A549 (cell line): ENCODE data around the gene DCXR. TPM values are rescaled to one million over a fixed set of nuclear protein-coding genes. Genes with fewer than 3 reads are reported as not detected.

Source experiments
- ATAC-seq, 2 experiments: fragments of 200-7000 bp in 1 of 2; fragments of >200 bp in 1 of 2; cut with Nextera tagmentation in 1 of 2; cut with Tn5 transposase in 1 of 2; 3 replicates each; pipeline versions ENCODE4 v1.8.0 to v1.9.1; 2018 to 2020; ENCODE audit warnings: mild to moderate bottlenecking in 1 of 2, moderate library complexity in 1 of 2
- CTCF ChIA-PET: fragments of 300-600 bp; sonication (Branson Sonifier 250); formaldehyde crosslinking; extraction: SDS; loops from one replicate; lab custom pipeline; 2021; ENCODE audit warnings: antibody characterized with exemption, inconsistent platforms; lab: Yijun Ruan, JAX
- POLR2A ChIA-PET: fragments of 350-600 bp; formaldehyde crosslinking; extraction: SDS; loops from one replicate; lab custom pipeline; 2021; ENCODE audit warnings: antibody characterized with exemption, inconsistent platforms; lab: Yijun Ruan, JAX
- DNase-seq, 2 experiments: peaks; one replicate each; pipeline versions ENCODE4 v3.0.0 to v3.0.0-alpha.2; 2011 to 2016; ENCODE audit warnings: low read depth in 1 of 2, low spot score in 1 of 2
- FAIRE-seq: peaks from 2 replicates; lab custom pipeline; 2011; peaks lifted over from hg19 to GRCh38; lab: Jason Lieb, UNC
- H3K27ac ChIP-seq, 2 experiments: fragments of >200 bp; sonication (Bioruptor Twin); formaldehyde crosslinking; 3 replicates each; pipeline ENCODE4 v1.5.1; 2016 to 2017
- H3K4me1 ChIP-seq: fragments of >200 bp; sonication (Bioruptor Twin); formaldehyde crosslinking; 3 replicates; pipeline ENCODE4 v1.6.1; 2016
- H3K4me2 ChIP-seq: fragments of >200 bp; sonication (Bioruptor Twin); formaldehyde crosslinking; 3 replicates; pipeline ENCODE4 v1.6.1; 2016
- H3K4me3 ChIP-seq: fragments of >200 bp; sonication (Bioruptor Twin); formaldehyde crosslinking; 3 replicates; pipeline ENCODE4 v1.5.1; 2016
- H3K9me3 ChIP-seq: fragments of >200 bp; sonication (Bioruptor Twin); formaldehyde crosslinking; 3 replicates; pipeline ENCODE4 v1.6.1; 2016
- BHLHE40 ChIP-seq: IDR thresholded peaks from 2 replicates; pipeline ENCODE4 v1.6.1; 2012; ENCODE audit warnings: low read depth, low read length, inconsistent platforms
- CBX2 ChIP-seq: fragments of 200-600 bp; sonication (generic); IDR thresholded peaks from 2 replicates; pipeline ENCODE4 v1.6.1; 2016; ENCODE audit warnings: low read depth, mild to moderate bottlenecking, borderline replicate concordance
- CEBPB ChIP-seq, 2 experiments: fragments of >200 bp in 1 of 2; sonication (Bioruptor Twin) in 1 of 2; formaldehyde crosslinking in 1 of 2; IDR thresholded peaks; 2 replicates each; pipeline ENCODE4 v1.6.1; 2012 to 2016
- CHD4 ChIP-seq: fragments of 200-600 bp; sonication (generic); IDR thresholded peaks from 2 replicates; pipeline ENCODE4 v1.6.1; 2016; ENCODE audit warnings: antibody characterized with exemption, mild to moderate bottlenecking, borderline replicate concordance
- EHMT2 ChIP-seq: fragments of 200-600 bp; sonication (generic); IDR thresholded peaks from 2 replicates; pipeline ENCODE4 v1.6.1; 2016; ENCODE audit warnings: antibody characterized with exemption, low read depth, mild to moderate bottlenecking, moderate library complexity
- ESRRA ChIP-seq: fragments of 150-350 bp; IDR thresholded peaks from 2 replicates; pipeline ENCODE4 v1.6.1; 2014; ENCODE audit warnings: mild to moderate bottlenecking, low read length, borderline replicate concordance
- FOSL2 ChIP-seq, 2 experiments: fragments of 450-650 bp in 1 of 2; fragments of >200 bp in 1 of 2; sonication (Bioruptor Twin) in 1 of 2; formaldehyde crosslinking; IDR thresholded peaks; 2 replicates each; pipeline versions ENCODE4 v1.5.0 to v1.6.1; 2016 to 2020; ENCODE audit warnings: mild to moderate bottlenecking in 1 of 2, moderate library complexity in 1 of 2
- GATA3 ChIP-seq: IDR thresholded peaks from 2 replicates; pipeline ENCODE4 v1.6.1; 2012; ENCODE audit warnings: borderline replicate concordance
- HOXB5 ChIP-seq: fragments of 250-450 bp; sonication (Bioruptor Pico); IDR thresholded peaks from 2 replicates; pipeline ENCODE4 v1.5.0; 2020; ENCODE audit warnings: mild to moderate bottlenecking, moderate library complexity
- JUNB ChIP-seq: fragments of >200 bp; sonication (Bioruptor Twin); formaldehyde crosslinking; IDR thresholded peaks from 2 replicates; pipeline ENCODE4 v1.6.1; 2016
- KDM1A ChIP-seq: fragments of 200-600 bp; sonication (generic); IDR thresholded peaks from 2 replicates; pipeline ENCODE4 v1.6.1; 2016; ENCODE audit warnings: low read depth, mild to moderate bottlenecking
- MYC ChIP-seq: IDR thresholded peaks from 2 replicates; pipeline ENCODE4 v1.6.1; 2012; ENCODE audit warnings: mild to moderate bottlenecking, inconsistent platforms, low read length, improper control_type of control experiment, borderline replicate concordance
- NR3C1 ChIP-seq: fragments of >200 bp; sonication (Bioruptor Twin); formaldehyde crosslinking; IDR thresholded peaks from 3 replicates; pipeline ENCODE4 v1.6.1; 2017
- PHF8 ChIP-seq: fragments of 200-600 bp; sonication (generic); IDR thresholded peaks from 2 replicates; pipeline ENCODE4 v1.6.1; 2016; ENCODE audit warnings: low read depth, mild to moderate bottlenecking, antibody characterized with exemption, moderate library complexity, borderline replicate concordance
- POLR2A ChIP-seq: IDR thresholded peaks from 2 replicates; pipeline ENCODE4 v1.6.1; 2012; ENCODE audit warnings: mild to moderate bottlenecking, low read length
- POLR2AphosphoS2 ChIP-seq: conservative IDR thresholded peaks from 2 replicates; pipeline ENCODE4 v1.6.1; 2012; ENCODE audit warnings: low read length, improper control_type of control experiment, inconsistent platforms
- RARB ChIP-seq: fragments of 250-450 bp; sonication (Bioruptor Pico); IDR thresholded peaks from 2 replicates; pipeline ENCODE4 v1.8.0; 2021; ENCODE audit warnings: mild to moderate bottlenecking, moderate library complexity
- SREBF2 ChIP-seq: fragments of 450-650 bp; IDR thresholded peaks from 2 replicates; pipeline ENCODE4 v1.6.1; 2014; ENCODE audit warnings: mild to moderate bottlenecking, moderate library complexity
- TFCP2L1 ChIP-seq: fragments of 250-450 bp; sonication (Bioruptor Pico); IDR thresholded peaks from 2 replicates; pipeline ENCODE4 v1.5.0; 2021; ENCODE audit warnings: mild to moderate bottlenecking
- ZFP36 ChIP-seq: fragments of 450-650 bp; IDR thresholded peaks from 2 replicates; pipeline ENCODE4 v1.6.1; 2014; ENCODE audit warnings: borderline replicate concordance; ENCODE audit not compliant: partially characterized antibody
- ZSCAN20 ChIP-seq: fragments of 250-450 bp; sonication (Bioruptor Pico); IDR thresholded peaks from 2 replicates; pipeline ENCODE4 v1.8.0; 2022; ENCODE audit warnings: mild to moderate bottlenecking, moderate library complexity
- WGBS: methylation state at CpG from one replicate; pipeline ENCODE4 v1.1.6; 2017; ENCODE audit errors: missing lambda C conversion rate; 5-methylcytosine and 5-hydroxymethylcytosine counted together
- polyA plus RNA-seq, 4 experiments: library from polyadenylated mRNA; depleted of rRNA in 3 of 4; stranded (reverse); fragments of >200 nt; fragmentation: RNase III in 1 of 4; extraction: RNeasy Plus Mini Kit Qiagen cat#74134 plus additional on column Dnase treatment in 1 of 4; gene quantifications; 2 replicates in 3 of 4; 3 replicates in 1 of 4; pipeline ENCODE4 v1.2.3, GENCODE V29; 2011 to 2017
- TF ChIP-seq, protein P1 (sequence below): fragments of 200-600 bp; sonication (generic); IDR thresholded peaks from 2 replicates; pipeline ENCODE4 v1.6.1; 2016; ENCODE audit warnings: antibody characterized with exemption, mild to moderate bottlenecking, moderate library complexity
- TF ChIP-seq, protein P2 (sequence below): fragments of 450-650 bp; IDR thresholded peaks from 2 replicates; pipeline ENCODE4 v1.6.1; 2014; ENCODE audit warnings: antibody characterized with exemption
- TF ChIP-seq, protein P3 (sequence below): IDR thresholded peaks from 2 replicates; pipeline ENCODE4 v1.6.1; 2012

Gene DCXR
- polyA plus RNA-seq, 2 of the 4 experiments (the other 2 are of a cell fraction), result 39.3 to 70.7 TPM

DNA sequence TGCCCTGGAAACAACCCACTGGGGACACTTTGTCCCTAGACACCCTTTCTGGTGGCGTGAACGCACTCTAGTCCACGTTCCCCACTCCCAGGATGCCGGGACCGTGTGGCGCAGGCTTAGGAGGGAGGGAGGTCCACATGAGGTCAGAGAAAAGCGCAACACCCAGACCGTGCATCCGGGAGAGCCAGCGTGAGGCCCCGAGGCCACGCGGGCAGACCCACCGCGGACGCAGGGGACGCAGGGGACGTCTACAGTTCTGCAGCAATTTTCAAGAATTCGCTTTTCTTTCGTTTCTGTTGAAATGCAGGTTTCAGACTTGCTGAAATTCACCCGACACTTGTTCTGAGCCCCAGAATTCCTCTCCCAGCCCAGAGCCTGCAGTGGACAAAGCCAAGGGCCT lies 9.4 kb upstream of the DCXR start:
- no peaks in the 10 kb centered on the region for H3K9me3 ChIP-seq
- no peak overlapping the region for H3K27ac ChIP-seq
- DNase-seq (no peak), FAIRE-seq (no peak), ATAC-seq (no peak)
- TF ChIP-seq CHD4 (no peak), GATA3 (no peak), NR3C1 (no peak), BHLHE40 (no peak), RARB (CRISPR knock-in tag) (no peak), KDM1A (no peak)
- WGBS, result 92% methylated on average over 21 of the region's 21 CpGs
- POLR2A ChIA-PET, result no interaction called here
- H3K4me1 ChIP-seq, result peaks cover 7% of the 10 kb centered on the region; the same call in 1 of the 3 replicates
- H3K4me2 ChIP-seq, result no peak overlapping the region
- H3K4me3 ChIP-seq, result no peak overlapping the region
- CTCF ChIA-PET, result interaction anchor here (1.2 to 5.2 kb wide), 3 partner anchors 9 to 87 kb away, joined by 4 to 32 read pairs (median 6); partner anchors contain the start of genes DCXR and RAC3

DNA sequence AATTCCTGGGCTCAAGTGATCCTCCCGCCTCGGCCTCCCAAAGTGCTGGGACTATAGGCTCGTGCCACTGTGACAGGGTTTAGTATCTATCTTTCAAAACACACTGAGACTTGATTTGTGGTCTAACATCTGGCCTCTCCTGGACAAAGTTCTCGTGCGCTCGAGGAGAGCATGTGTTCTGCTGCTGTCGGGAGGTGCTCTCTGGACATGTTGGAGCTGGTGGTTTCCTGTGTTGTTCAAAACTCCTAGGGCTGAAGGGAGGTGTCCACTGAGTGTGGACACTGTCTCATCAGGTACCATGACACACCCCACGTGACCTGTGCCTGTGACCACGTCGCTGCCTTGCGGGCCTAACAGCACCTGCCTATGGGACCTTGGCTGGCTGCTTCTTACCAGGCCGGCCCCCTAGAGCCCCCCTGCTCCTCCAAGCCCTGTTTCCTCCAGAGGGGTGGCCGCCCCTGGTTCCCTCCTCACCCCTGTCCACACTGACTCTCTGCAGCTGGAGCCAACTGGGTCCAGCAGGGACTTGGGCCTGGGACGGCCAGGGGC lies 8.5 kb upstream of the DCXR start:
- no peak for ATAC-seq
- CTCF ChIA-PET, result interaction anchor here (1.9 to 5.2 kb wide), 2 partner anchors 8 to 16 kb away, joined by 6 to 32 read pairs; partner anchors contain the start of genes DCXR and RAC3
- POLR2A ChIA-PET, result no interaction called here
- Histone ChIP-seq H3K27ac (no peak overlapping the region), H3K4me1 (peaks cover 7% of the 10 kb centered on the region; the same call in 1 of the 3 replicates), H3K4me2 (no peak overlapping the region), H3K9me3 (no peaks in the 10 kb centered on the region), H3K4me3 (no peak overlapping the region)
- TF ChIP-seq CBX2 (no peak), CEBPB (IDR thresholded peaks at IDR 0.05) (no peak), JUNB (no peak), FOSL2 (IDR thresholded peaks at IDR 0.05) (no peak), FOSL2 (CRISPR knock-in tag; IDR thresholded peaks at IDR 0.05) (no peak), POLR2AphosphoS2 (no peak)
- TF ChIP-seq, protein P1, sequence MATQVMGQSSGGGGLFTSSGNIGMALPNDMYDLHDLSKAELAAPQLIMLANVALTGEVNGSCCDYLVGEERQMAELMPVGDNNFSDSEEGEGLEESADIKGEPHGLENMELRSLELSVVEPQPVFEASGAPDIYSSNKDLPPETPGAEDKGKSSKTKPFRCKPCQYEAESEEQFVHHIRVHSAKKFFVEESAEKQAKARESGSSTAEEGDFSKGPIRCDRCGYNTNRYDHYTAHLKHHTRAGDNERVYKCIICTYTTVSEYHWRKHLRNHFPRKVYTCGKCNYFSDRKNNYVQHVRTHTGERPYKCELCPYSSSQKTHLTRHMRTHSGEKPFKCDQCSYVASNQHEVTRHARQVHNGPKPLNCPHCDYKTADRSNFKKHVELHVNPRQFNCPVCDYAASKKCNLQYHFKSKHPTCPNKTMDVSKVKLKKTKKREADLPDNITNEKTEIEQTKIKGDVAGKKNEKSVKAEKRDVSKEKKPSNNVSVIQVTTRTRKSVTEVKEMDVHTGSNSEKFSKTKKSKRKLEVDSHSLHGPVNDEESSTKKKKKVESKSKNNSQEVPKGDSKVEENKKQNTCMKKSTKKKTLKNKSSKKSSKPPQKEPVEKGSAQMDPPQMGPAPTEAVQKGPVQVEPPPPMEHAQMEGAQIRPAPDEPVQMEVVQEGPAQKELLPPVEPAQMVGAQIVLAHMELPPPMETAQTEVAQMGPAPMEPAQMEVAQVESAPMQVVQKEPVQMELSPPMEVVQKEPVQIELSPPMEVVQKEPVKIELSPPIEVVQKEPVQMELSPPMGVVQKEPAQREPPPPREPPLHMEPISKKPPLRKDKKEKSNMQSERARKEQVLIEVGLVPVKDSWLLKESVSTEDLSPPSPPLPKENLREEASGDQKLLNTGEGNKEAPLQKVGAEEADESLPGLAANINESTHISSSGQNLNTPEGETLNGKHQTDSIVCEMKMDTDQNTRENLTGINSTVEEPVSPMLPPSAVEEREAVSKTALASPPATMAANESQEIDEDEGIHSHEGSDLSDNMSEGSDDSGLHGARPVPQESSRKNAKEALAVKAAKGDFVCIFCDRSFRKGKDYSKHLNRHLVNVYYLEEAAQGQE, result no peak
- no peak for FAIRE-seq
- DNase-seq, result no peak
- WGBS, result 85% methylated on average over 13 of the region's 14 CpGs

DNA sequence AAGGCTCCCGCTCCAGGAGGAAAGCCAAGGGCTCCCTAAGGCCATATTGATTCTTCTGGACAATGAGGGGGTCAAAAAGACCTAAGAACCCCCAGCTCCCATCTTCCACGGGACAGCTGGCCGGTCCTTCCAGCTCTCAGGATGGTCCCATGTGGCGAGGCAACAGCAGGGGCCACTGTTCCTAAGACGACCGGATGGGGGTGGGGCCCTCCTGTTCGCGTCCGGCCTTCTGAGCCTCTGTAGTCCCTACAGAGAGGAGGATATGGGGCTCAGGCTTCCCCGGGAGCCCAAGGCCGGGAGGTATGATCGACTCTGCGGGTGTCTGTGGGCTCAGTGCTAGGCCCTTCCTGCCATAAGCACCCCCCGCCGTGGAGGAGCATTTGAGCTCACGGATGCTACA lies 6.0 kb upstream of the DCXR start:
- ChIA-PET CTCF (interaction anchor here (0.5 to 5.2 kb wide), 7 partner anchors 13 to 90 kb away, joined by 3 to 32 read pairs (median 3); partner anchors contain the start of gene RAC3), POLR2A (interaction anchor here (1.1 kb wide), 1 partner anchor 55 kb away, joined by 3 read pairs; the partner anchor contains the start of gene FASN)
- TF ChIP-seq BHLHE40, result no peak
- TF ChIP-seq ZSCAN20, result no peak
- no peak for TF ChIP-seq SREBF2
- TF ChIP-seq, protein P2, sequence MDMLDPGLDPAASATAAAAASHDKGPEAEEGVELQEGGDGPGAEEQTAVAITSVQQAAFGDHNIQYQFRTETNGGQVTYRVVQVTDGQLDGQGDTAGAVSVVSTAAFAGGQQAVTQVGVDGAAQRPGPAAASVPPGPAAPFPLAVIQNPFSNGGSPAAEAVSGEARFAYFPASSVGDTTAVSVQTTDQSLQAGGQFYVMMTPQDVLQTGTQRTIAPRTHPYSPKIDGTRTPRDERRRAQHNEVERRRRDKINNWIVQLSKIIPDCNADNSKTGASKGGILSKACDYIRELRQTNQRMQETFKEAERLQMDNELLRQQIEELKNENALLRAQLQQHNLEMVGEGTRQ, result no peak
- TF ChIP-seq PHF8, result no peak
- TF ChIP-seq, protein P3, sequence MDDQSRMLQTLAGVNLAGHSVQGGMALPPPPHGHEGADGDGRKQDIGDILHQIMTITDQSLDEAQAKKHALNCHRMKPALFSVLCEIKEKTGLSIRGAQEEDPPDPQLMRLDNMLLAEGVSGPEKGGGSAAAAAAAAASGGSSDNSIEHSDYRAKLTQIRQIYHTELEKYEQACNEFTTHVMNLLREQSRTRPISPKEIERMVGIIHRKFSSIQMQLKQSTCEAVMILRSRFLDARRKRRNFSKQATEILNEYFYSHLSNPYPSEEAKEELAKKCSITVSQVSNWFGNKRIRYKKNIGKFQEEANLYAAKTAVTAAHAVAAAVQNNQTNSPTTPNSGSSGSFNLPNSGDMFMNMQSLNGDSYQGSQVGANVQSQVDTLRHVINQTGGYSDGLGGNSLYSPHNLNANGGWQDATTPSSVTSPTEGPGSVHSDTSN, result no peak
- no peak for TF ChIP-seq HOXB5 (CRISPR knock-in tag)
- TF ChIP-seq MYC, result no peak
- no peak for TF ChIP-seq EHMT2
- no peak for TF ChIP-seq TFCP2L1
- TF ChIP-seq CEBPB (IDR thresholded peaks at IDR 0.05), result no peak
- TF ChIP-seq ZFP36, result no peak
- no peak for TF ChIP-seq ESRRA
- no peak for TF ChIP-seq POLR2A
- ATAC-seq, result no peak; a peak in 1 of 6 replicates
- WGBS, result 92% methylated on average over 15 of the region's 16 CpGs
- no peak for DNase-seq
- Histone ChIP-seq H3K9me3 (no peaks in the 10 kb centered on the region), H3K4me1 (no peaks in the 10 kb centered on the region), H3K4me3 (no peak overlapping the region), H3K27ac (no peak overlapping the region), H3K4me2 (no peak overlapping the region)
- no peak for FAIRE-seq
